Liver (tissue), 9 donors: ENCODE measurements around the gene HPCAL4. TPM values are rescaled to one million over a fixed set of nuclear protein-coding genes. Genes with fewer than 3 reads are reported as not detected.

Experiments
- DNase-seq: peaks from one replicate; pipeline ENCODE4 v3.0.0-alpha.2; 2017; ENCODE audit warnings: low spot score
- H3K27ac ChIP-seq, 2 donors: one replicate each; pipeline ENCODE4 v1.7.0; 2013; ENCODE audit warnings: inconsistent platforms in 2 of 2, low read length in 2 of 2, control low read depth in 1 of 2, low read depth in 1 of 2, mild to moderate bottlenecking in 1 of 2
- H3K27me3 ChIP-seq, 4 donors: one replicate each; pipeline versions ENCODE4 v1.6.1 to v1.7.0; 2013; ENCODE audit warnings: low read length in 3 of 4, inconsistent platforms in 1 of 4, mild to moderate bottlenecking in 1 of 4, moderate library complexity in 1 of 4; ENCODE audit not compliant: control insufficient read depth in 4 of 4, insufficient read depth in 4 of 4
- H3K36me3 ChIP-seq, 4 donors: one replicate each; pipeline versions ENCODE4 v1.6.1 to v1.7.0; 2013; ENCODE audit warnings: low read length in 3 of 4, mild to moderate bottlenecking in 3 of 4, low read depth in 1 of 4, moderate library complexity in 1 of 4; ENCODE audit not compliant: control insufficient read depth in 4 of 4, insufficient read depth in 3 of 4
- H3K4me1 ChIP-seq, 4 donors: one replicate each; pipeline versions ENCODE4 v1.6.1 to v1.7.0; 2013; ENCODE audit warnings: low read length in 3 of 4, mild to moderate bottlenecking in 3 of 4, moderate library complexity in 1 of 4; ENCODE audit not compliant: control insufficient read depth in 4 of 4, insufficient read depth in 4 of 4
- H3K4me3 ChIP-seq, 3 donors: one replicate each; pipeline versions ENCODE4 v1.6.1 to v1.7.0; 2013; ENCODE audit warnings: low read length in 3 of 3, control low read depth in 1 of 3, low read depth in 1 of 3, mild to moderate bottlenecking in 1 of 3
- H3K9ac ChIP-seq, 2 donors: one replicate each; pipeline ENCODE4 v1.7.0; 2013; ENCODE audit warnings: low read length in 2 of 2, mild to moderate bottlenecking in 2 of 2, moderate library complexity in 2 of 2, control low read depth in 1 of 2, low read depth in 1 of 2
- H3K9me3 ChIP-seq, 4 donors: one replicate each; pipeline versions ENCODE4 v1.6.1 to v1.7.0; 2013; ENCODE audit warnings: low read length in 3 of 4; ENCODE audit not compliant: control insufficient read depth in 4 of 4
- EGR1 ChIP-seq, 2 donors: IDR thresholded peaks; 2 replicates each; pipeline ENCODE4 v1.6.1; 2016 to 2018; ENCODE audit warnings: antibody characterized with exemption in 2 of 2, low read depth in 2 of 2
- FOXA1 ChIP-seq: IDR thresholded peaks from 2 replicates; pipeline ENCODE4 v1.6.1; 2016; ENCODE audit warnings: antibody characterized with exemption
- FOXA2 ChIP-seq: IDR thresholded peaks from 2 replicates; pipeline ENCODE4 v1.6.1; 2016; ENCODE audit warnings: antibody characterized with exemption
- GABPA ChIP-seq, 2 donors: IDR thresholded peaks in 1 of 2; conservative IDR thresholded peaks in 1 of 2; 2 replicates each; pipeline ENCODE4 v1.6.1; 2016; ENCODE audit warnings: antibody characterized with exemption in 2 of 2, mild to moderate bottlenecking in 1 of 2, moderate library complexity in 1 of 2
- HNF4A ChIP-seq, 2 donors: conservative IDR thresholded peaks; 2 replicates each; pipeline ENCODE4 v1.6.1; 2016; ENCODE audit warnings: antibody characterized with exemption in 2 of 2, mild to moderate bottlenecking in 2 of 2
- HNF4G ChIP-seq: IDR thresholded peaks from 2 replicates; pipeline ENCODE4 v1.6.1; 2016; ENCODE audit warnings: antibody characterized with exemption
- JUND ChIP-seq, 2 donors: IDR thresholded peaks; 2 replicates each; pipeline ENCODE4 v1.6.1; 2016; ENCODE audit warnings: antibody characterized with exemption in 2 of 2
- MAX ChIP-seq: IDR thresholded peaks from 2 replicates; pipeline ENCODE4 v1.6.1; 2016; ENCODE audit warnings: antibody characterized with exemption
- NR2F2 ChIP-seq: IDR thresholded peaks from 2 replicates; pipeline ENCODE4 v1.6.1; 2016; ENCODE audit warnings: antibody characterized with exemption
- RAD21 ChIP-seq, 2 donors: IDR thresholded peaks; 2 replicates each; pipeline ENCODE4 v1.6.1; 2016; ENCODE audit warnings: antibody characterized with exemption in 2 of 2, mild to moderate bottlenecking in 2 of 2
- REST ChIP-seq: IDR thresholded peaks from 2 replicates; pipeline ENCODE4 v1.6.1; 2016; ENCODE audit warnings: antibody characterized with exemption, mild to moderate bottlenecking
- RXRA ChIP-seq, 2 donors: IDR thresholded peaks; 2 replicates each; pipeline ENCODE4 v1.6.1; 2017 to 2018; ENCODE audit warnings: antibody characterized with exemption in 2 of 2, mild to moderate bottlenecking in 1 of 2
- SP1 ChIP-seq: IDR thresholded peaks from 2 replicates; pipeline ENCODE4 v1.6.1; 2018; ENCODE audit warnings: antibody characterized with exemption, mild to moderate bottlenecking
- TAF1 ChIP-seq: conservative IDR thresholded peaks from 2 replicates; pipeline ENCODE4 v1.6.1; 2016; ENCODE audit warnings: antibody characterized with exemption, mild to moderate bottlenecking
- YY1 ChIP-seq: IDR thresholded peaks from 2 replicates; pipeline ENCODE4 v1.6.1; 2016; ENCODE audit warnings: antibody characterized with exemption, mild to moderate bottlenecking
- WGBS: extraction: QIAGEN DNeasy Blood & Tissue Kit; methylation state at CpG from one replicate; pipeline ENCODE4 v1.1.7; 2013; 5-methylcytosine and 5-hydroxymethylcytosine counted together
- polyA plus RNA-seq, 2 donors: library from polyadenylated mRNA; stranded (reverse) in 1 of 2; unstranded in 1 of 2; fragments of 200-250 nt in 1 of 2; fragments of >200 nt in 1 of 2; fragmentation: Nextera tagmentation in 1 of 2; extraction: Ambion mirVana in 1 of 2; gene quantifications; one replicate each; pipeline versions ENCODE4 v1.2.1 to v1.2.3, GENCODE V29; 2013 to 2015
- total RNA-seq, 2 donors: library from RNA; depleted of rRNA; stranded (reverse); fragments of >200 nt; gene quantifications; one replicate each; pipeline ENCODE4 v1.2.3, GENCODE V29; 2014
- TF ChIP-seq, protein P1 (sequence below): IDR thresholded peaks from 2 replicates; pipeline ENCODE4 v1.6.1; 2016; ENCODE audit warnings: antibody characterized with exemption
- TF ChIP-seq, protein P2 (sequence below): fragments of 150-350 bp; IDR thresholded peaks from 2 replicates; pipeline ENCODE4 v1.5.1; 2017; ENCODE audit warnings: improper control_type of control experiment, low read depth, low read length; ENCODE audit not compliant: missing input control
- TF ChIP-seq, protein P3 (sequence below): IDR thresholded peaks from 2 replicates; pipeline ENCODE4 v1.6.1; 2016; ENCODE audit warnings: antibody characterized with exemption
- donor health status: healthy.
- donor health status: healthy.
- donor health status: healthy.
- donor health status: healthy.
- donor health status: healthy.

Gene HPCAL4
- total and polyA plus RNA-seq, 4 donors = not detected

DNA sequence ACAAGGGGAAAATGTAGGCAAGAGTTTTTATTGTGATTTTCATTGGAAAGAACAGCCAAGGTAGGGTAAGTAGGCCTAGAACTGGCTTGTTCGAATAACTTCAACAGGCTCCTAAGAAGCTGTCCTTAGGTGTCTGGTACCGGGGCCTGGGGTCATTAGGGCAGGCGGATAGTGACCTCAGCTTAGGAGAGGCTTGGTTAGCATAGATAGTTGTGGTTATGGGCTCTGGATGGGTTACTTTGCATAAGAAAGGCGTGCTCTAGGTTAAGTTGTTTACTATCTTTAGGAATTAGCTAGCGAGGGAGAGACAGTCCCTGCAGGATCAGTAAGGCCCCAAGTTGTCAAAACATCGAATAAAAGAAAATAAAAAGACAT is 20.7 kb upstream of the HPCAL4 start:
- Histone ChIP-seq H3K9ac (no peak overlapping the region), H3K9me3 (no peaks in the 10 kb centered on the region), H3K4me1 (no peaks in the 10 kb centered on the region), H3K27ac (no peak overlapping the region), H3K36me3 (no peaks in the 10 kb centered on the region), H3K4me3 (no peak overlapping the region), H3K27me3 (peaks cover 0 to 5% (median 0%) of the 10 kb centered on the region in 4 donors)
- WGBS = 82% methylated on average over 6 of the region's 6 CpGs
- TF ChIP-seq, protein P1, sequence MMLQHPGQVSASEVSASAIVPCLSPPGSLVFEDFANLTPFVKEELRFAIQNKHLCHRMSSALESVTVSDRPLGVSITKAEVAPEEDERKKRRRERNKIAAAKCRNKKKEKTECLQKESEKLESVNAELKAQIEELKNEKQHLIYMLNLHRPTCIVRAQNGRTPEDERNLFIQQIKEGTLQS = no peak
- TF ChIP-seq, protein P2, sequence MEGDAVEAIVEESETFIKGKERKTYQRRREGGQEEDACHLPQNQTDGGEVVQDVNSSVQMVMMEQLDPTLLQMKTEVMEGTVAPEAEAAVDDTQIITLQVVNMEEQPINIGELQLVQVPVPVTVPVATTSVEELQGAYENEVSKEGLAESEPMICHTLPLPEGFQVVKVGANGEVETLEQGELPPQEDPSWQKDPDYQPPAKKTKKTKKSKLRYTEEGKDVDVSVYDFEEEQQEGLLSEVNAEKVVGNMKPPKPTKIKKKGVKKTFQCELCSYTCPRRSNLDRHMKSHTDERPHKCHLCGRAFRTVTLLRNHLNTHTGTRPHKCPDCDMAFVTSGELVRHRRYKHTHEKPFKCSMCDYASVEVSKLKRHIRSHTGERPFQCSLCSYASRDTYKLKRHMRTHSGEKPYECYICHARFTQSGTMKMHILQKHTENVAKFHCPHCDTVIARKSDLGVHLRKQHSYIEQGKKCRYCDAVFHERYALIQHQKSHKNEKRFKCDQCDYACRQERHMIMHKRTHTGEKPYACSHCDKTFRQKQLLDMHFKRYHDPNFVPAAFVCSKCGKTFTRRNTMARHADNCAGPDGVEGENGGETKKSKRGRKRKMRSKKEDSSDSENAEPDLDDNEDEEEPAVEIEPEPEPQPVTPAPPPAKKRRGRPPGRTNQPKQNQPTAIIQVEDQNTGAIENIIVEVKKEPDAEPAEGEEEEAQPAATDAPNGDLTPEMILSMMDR = no peak
- TF ChIP-seq RAD21 (IDR thresholded peaks at IDR 0.05) (no peak), EGR1 (IDR thresholded peaks at IDR 0.05; ENCODE audit: low read depth in 2 of 2) (no peak), HNF4G (no peak), HNF4A (conservative IDR thresholded peaks at IDR 0.05) (no peak), SP1 (no peak), TAF1 (no peak), RXRA (IDR thresholded peaks at IDR 0.05) (no peak), GABPA (IDR thresholded peaks at IDR 0.05 in 1 of 2, conservative IDR thresholded peaks at IDR 0.05 in 1 of 2) (no peak), FOXA2 (no peak), NR2F2 (no peak), JUND (IDR thresholded peaks at IDR 0.05) (no peak), FOXA1 (no peak), YY1 (no peak), REST (no peak), MAX (no peak)
- TF ChIP-seq, protein P3, sequence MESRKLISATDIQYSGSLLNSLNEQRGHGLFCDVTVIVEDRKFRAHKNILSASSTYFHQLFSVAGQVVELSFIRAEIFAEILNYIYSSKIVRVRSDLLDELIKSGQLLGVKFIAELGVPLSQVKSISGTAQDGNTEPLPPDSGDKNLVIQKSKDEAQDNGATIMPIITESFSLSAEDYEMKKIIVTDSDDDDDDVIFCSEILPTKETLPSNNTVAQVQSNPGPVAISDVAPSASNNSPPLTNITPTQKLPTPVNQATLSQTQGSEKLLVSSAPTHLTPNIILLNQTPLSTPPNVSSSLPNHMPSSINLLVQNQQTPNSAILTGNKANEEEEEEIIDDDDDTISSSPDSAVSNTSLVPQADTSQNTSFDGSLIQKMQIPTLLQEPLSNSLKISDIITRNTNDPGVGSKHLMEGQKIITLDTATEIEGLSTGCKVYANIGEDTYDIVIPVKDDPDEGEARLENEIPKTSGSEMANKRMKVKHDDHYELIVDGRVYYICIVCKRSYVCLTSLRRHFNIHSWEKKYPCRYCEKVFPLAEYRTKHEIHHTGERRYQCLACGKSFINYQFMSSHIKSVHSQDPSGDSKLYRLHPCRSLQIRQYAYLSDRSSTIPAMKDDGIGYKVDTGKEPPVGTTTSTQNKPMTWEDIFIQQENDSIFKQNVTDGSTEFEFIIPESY = no peak
- DNase-seq = no peak
